Kidney glomerular epithelial cell (primary cell): ENCODE measurements around the gene JPH2.
"Not testable (repeated sequence)": the region's sequence is repeated elsewhere in the genome, so short reads cannot be mapped to it uniquely, and the experiment has no call there.

ENCODE experiments used
- DNase-seq: peaks from one replicate; lab custom pipeline; 2025; lab: John Stamatoyannopoulos, UW

JPH2 gene

DNA sequence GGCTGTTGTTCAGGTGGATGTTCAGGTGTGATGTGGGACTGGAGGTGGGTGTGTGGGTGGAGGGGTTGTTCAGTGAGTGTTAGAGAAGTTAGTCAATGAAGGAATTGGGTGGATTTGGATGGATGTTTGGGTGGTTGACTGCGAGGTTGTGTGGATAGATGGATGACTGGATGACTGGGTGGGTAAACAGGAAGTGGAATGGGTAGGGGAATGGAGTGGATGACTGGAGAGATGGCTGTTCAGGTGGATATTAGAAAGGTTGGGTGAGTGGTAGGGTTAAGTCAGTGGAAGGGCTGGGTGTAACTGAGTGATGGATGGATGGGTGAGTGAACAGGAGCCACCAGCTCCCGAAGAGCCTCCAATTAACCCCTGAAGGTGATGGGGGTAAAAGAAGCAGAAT lies 27.9 kb downstream of the JPH2 start:
- DNase-seq, result no peak

DNA sequence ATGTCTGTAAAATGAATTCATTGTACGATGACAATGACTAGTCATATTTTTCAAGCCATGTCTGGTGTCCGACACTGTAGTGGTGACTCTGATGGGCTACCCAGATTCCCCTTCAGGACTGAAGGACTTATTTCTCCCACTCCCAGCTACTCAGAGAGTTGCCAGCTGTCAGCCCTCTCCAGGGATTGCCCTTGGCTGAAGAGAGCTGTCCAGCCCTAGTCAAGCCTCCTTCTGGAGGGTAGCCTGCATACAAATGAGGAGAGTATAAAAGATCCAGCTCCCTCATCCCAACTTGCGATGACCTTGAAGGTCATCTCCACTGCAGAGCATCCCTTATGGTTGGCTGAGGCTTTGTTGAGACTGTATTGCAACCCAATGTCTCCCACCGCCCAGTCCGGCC lies 29.9 kb downstream of the JPH2 start:
- no peak for DNase-seq

DNA sequence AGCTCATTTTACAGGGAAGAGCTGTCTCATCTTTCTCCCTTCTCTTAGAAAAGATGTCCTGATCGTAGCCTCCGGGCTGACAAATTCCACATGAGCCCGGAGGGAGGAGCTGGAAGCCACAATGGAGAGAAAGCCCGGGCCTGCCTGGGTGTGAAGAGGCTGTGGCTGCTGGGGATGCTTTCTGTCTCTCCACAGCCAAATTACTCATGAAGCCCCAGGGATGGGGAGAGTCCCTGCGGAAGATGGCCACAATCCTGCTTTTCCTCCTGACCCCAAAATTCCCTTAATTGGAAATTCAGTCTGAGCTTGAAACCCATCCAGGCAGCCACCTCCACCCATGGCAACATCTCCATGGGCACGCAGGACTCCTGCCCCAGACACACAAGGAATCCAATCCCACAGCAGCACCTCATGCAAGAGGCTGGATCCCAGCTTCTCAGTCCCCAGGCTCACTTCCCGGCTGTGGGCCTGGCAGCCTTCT lies 32.4 kb downstream of the JPH2 start:
- DNase-seq, result no peak

GRCh38 chr20:44153636-44154043 lies 33.3 kb downstream of the JPH2 start:
- DNase-seq, result no peak

DNA sequence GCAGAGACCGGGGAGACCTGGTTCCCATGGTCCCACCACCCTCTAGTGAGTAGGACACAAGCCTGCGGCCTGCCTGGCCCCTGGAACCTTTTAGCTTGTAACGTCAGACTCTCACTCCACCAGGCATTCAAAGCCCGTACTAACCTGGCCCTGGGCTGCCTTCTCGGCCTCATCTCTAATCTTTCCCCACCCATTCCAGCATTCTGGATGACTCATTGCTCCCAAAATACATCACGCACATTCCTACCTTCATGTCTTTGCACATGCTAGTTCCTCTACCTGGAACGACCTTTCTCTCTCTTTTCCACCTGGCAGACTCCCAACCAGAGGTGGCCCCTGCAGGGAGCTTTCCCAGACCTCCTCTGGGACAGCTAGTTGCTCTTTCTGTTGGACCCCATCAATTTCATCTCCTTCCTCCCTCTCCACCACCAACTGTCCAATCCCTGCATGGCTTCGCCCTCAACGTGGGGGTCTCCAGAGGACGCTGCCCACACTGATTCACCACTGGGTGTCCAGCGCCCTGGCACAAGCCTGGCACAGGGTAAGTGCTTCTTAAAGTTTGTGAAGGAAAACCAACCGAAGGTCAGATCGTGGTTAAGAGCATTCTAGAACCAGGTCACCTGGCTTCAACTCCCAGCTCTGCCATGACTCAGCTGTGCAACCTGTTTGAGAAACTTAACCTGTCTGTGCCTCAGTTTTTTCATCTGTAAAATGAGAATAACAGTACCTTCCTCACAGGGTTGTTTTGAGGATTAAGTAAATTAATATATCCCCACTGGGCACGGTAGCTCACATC lies 35.2 kb downstream of the JPH2 start:
- DNase-seq, result no peak

- no peak for DNase-seq
Measured at GRCh38 chr20:44146272-44146671, 40.7 kb downstream of the JPH2 start.

DNA sequence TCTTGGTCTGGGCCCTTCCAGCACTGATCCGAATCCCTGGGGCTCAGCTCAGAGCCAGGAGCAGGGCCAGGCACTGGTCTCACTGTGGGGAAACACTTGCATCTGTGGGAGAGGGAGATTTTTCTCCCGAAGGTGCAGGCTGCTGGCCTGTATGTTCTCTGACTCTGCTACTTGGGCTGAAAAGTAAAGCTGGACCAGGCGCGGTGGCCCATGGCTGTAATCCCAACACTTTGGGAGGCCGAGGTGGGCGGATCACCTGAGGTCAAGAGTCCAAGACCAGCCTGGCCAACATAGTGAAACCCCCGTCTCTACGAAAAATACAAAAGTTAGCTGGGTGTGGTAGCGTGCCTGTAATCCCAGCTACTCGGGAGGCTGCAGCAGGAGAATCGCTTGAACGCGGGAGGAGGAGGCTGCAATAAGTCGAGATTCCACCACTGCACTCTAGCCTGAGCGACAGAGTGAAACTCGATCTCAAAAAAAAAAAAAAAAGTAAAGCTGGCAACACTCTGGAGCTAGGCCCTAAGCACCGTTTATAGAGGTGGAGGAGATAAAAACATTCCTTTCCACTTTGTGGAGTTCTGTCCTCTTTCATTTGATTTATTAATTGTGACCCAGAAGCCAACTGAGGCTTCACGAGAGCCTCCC lies 41.7 kb downstream of the JPH2 start:
- no peak for DNase-seq

GRCh38 chr20:44143936-44144335 lies 43.1 kb downstream of the JPH2 start:
- DNase-seq, result no peak

DNA sequence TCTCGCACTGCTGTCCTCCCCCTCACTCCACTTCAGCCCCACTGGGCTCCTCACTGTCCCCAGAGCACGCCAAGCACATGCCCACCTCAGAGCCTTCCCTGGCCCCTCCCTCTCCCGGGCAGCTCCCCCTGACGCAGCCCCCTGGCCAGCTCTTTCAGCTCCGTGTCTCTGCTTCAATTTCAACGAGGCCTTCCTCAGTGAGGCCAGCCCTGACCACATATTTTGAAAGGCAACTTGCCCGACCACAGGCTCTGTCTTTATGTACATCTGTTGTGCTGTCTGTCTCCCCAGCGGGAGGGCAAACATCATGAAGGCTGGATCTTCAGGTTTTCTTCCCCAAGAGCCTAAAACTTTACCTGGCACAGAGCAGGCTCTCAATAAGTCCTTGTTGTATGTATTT lies 44.6 kb downstream of the JPH2 start:
- DNase-seq, result peak; percentile 36

GRCh38 chr20:44141873-44142272 lies 45.1 kb downstream of the JPH2 start:
- DNase-seq, result no peak

DNA sequence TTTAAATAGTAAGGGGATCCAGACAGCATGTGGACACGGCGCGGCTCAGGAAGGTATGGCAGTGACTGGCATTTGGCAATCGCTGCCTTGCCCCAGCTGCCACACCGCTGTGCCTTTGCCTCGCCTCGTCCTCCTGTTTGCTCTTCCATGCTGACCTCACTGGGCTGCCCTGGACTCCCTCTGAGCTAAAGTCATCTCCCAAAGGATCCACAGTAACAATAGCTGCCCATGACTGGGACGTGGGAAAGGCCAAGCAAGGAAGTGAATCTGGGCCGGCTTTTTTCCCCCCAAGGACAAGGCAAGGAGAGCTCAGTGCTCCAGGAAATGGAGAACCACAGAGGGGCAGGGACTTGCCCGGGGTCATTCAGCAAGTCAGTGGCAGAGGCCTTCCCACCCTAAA lies 48.1 kb downstream of the JPH2 start:
- no peak for DNase-seq

GRCh38 chr20:44137266-44137801 lies 49.7 kb downstream of the JPH2 start:
- DNase-seq, result peak; percentile 28

GRCh38 chr20:44136579-44137265 lies 50.3 kb downstream of the JPH2 start:
- no peak for DNase-seq

DNA sequence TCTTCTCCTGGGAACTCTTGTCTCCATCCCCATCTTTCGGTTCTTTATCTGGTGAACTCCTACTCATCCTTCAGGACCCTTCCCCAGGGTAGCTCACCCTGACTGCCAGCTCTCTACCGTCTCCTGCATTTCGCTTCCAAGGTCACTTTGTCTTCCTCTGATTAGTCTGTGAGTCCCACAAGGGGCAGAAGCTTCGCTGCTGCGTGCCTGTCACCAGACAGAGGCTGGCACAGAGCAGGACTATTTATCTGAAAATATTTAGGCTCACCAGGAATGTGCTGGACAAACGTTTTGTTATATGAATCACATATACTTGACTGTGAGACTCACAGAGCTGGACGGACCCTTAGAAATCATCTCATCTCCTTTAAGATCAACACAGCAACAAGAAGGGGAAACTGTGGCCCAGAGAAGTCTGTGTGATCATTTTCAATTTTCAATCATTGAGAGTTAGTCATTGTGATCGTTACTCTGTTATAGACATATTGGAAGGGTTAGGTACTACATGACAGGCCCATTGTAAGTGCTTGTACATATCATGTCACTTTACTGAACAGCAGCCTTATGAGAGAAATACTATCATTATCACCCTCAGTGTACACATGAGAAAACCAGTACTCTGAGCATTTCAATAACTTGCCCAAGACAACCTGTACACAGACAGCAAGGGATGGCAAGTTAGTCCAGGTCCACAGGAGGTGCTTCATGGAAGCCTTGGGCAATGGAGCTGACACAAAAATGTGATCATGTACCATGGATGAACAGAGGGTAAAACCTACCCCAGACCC lies 51.4 kb downstream of the JPH2 start:
- no peak for DNase-seq

DNA sequence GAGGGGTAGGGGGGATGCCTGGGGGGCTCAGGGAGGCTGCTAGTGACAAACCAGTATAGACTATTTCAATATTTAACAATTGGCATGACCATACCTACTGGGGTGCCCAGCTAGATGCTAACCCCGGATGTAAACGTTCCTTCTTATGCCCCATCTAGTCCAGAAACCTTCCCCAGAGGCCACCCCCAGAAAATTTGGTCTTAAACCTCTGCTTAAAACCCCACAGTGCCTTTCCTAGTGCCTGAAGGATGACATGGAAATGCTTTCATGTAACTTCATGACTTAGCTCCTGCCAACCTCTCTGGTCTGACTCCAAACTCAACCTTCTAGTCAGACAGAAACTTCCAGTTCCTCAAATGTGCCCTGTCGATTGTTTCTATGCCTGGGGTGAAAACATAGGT lies 52.0 kb downstream of the JPH2 start:
- DNase-seq, result no peak

GRCh38 chr20:44133424-44133823 lies 53.6 kb downstream of the JPH2 start:
- no peak for DNase-seq

- DNase-seq, result no peak
Measured at GRCh38 chr20:44131704-44132103, 55.3 kb downstream of the JPH2 start.

DNA sequence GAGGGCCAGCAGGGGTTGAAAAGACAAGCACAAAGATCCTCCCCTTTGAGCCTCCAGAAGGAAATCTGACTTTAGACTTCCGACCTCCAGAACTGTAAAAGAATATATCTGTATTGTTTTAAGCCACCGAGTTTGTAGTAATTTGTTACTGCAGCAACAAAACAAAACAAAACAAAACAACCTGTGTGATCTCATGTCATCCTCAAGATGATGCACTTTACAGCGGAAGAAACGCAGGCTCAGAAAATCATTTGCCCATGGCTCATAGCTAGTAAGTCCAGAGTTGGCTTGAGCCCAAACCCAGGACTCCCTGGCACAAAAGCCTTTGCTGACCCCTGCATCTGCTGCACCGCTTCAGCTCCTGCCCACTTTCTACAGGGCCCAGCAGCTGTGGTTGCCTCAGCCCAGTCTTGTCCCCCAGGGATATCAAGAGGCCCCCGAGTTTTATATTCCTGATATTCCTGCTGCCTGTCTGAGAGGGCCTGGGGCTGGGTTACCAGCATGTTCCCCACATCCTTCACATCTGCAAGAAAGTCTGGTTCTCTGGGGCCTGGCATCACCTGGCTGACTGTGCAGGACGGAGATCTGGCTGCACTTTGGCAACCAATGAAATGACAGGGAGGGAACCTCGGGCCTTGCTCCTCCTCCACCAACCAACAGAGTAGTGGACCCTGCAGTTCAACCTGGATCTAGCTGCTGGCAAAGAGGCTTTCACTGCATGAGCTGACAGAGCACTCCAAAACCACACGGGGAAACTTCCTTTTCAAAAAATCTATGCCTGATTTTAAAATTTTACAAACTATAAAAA lies 56.9 kb downstream of the JPH2 start:
- no peak for DNase-seq

DNA sequence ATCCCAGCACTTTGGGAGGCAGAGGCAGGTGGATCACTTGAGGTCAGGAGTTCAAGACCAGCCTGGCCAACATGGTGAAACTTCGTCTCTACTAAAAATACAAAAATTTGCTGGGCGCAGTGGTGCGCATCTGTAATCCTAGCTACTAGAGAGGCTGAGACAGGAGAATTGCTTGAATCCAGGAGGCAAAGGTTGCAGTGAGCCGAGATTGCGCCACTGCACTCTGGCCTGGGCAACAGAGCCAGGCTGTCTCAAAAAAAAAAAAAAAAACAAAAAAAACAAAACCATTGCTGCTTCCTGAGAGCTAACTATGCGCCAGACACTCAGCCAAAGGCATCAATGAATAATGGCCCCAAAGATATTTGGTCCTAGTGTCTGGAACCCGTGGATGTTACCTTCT lies 57.7 kb downstream of the JPH2 start:
- not testable (repeated sequence) for DNase-seq

- DNase-seq, result no peak
Measured at GRCh38 chr20:44126445-44126844, 60.5 kb downstream of the JPH2 start.
